Measurements from ENCODE around the gene GAREM1.

Gene GAREM1

GRCh38 chr18:32424696-32425095, 46.0 kb downstream of the GAREM1 start:
- no peak for DNase-seq (ENCODE audit: low read depth)

GRCh38 chr18:32422978-32423740, 47.5 kb downstream of the GAREM1 start:
- no peak for DNase-seq (ENCODE audit: low read depth)

GRCh38 chr18:32422201-32422600, 48.5 kb downstream of the GAREM1 start:
- DNase-seq (ENCODE audit: low read depth) = no peak

- no peak for DNase-seq (ENCODE audit: low read depth)
Measured at GRCh38 chr18:32420084-32420750, 50.5 kb downstream of the GAREM1 start.

- DNase-seq (ENCODE audit: low read depth) = no peak
Measured at GRCh38 chr18:32418148-32418547, 52.5 kb downstream of the GAREM1 start.

- DNase-seq (ENCODE audit: low read depth) = no peak
Measured at GRCh38 chr18:32405588-32405987, 65.1 kb downstream of the GAREM1 start.

- no peak for DNase-seq (ENCODE audit: low read depth)
Measured at GRCh38 chr18:32401621-32402020, 69.1 kb downstream of the GAREM1 start.

- no peak for DNase-seq (ENCODE audit: low read depth)
Measured at GRCh38 chr18:32393407-32393806, 77.3 kb downstream of the GAREM1 start.

GRCh38 chr18:32391126-32391525, 79.6 kb downstream of the GAREM1 start:
- DNase-seq (ENCODE audit: low read depth) = no peak

- DNase-seq (ENCODE audit: low read depth) = no peak
Measured at GRCh38 chr18:32389858-32390257, 80.8 kb downstream of the GAREM1 start.

- no peak for DNase-seq (ENCODE audit: low read depth)
Measured at GRCh38 chr18:32389191-32389590, 81.5 kb downstream of the GAREM1 start.

- no peak for DNase-seq (ENCODE audit: low read depth)
Measured at GRCh38 chr18:32386471-32386870, 84.2 kb downstream of the GAREM1 start.

GRCh38 chr18:32383050-32383819, 87.4 kb downstream of the GAREM1 start:
- no peak for DNase-seq (ENCODE audit: low read depth)

GRCh38 chr18:32381761-32382160, 88.9 kb downstream of the GAREM1 start:
- DNase-seq (ENCODE audit: low read depth) = no peak

- no peak for DNase-seq (ENCODE audit: low read depth)
Measured at GRCh38 chr18:32380559-32380958, 90.1 kb downstream of the GAREM1 start.

- no peak for DNase-seq (ENCODE audit: low read depth)
Measured at GRCh38 chr18:32379891-32380290, 90.8 kb downstream of the GAREM1 start.

- no peak for DNase-seq (ENCODE audit: low read depth)
Measured at GRCh38 chr18:32378705-32379104, 92.0 kb downstream of the GAREM1 start.

- no peak for DNase-seq (ENCODE audit: low read depth)
Measured at GRCh38 chr18:32373995-32374394, 96.7 kb downstream of the GAREM1 start.

- no peak for DNase-seq (ENCODE audit: low read depth)
Measured at GRCh38 chr18:32373505-32373904, 97.2 kb downstream of the GAREM1 start.

- DNase-seq (ENCODE audit: low read depth) = no peak
Measured at GRCh38 chr18:32372381-32373061, 98.2 kb downstream of the GAREM1 start.

GRCh38 chr18:32372047-32372380, 98.7 kb downstream of the GAREM1 start:
- no peak for DNase-seq (ENCODE audit: low read depth)

GRCh38 chr18:32371384-32371783, 99.3 kb downstream of the GAREM1 start:
- no peak for DNase-seq (ENCODE audit: low read depth)

All from activated gamma-delta T cell treated with anti-CD3 and anti-CD28 coated beads, Interleukin-2, amount 50 U/mL, for 16 hours (primary cell).